Hematopoietic multipotent progenitor cell treated with erythropoietin and hydrocortisone succinate and interleukin-3 and kit ligand, for 15 days (in vitro differentiated cells): ENCODE data around the gene KLRC1.
"Not testable (repeated sequence)": the region's sequence is repeated elsewhere in the genome, so short reads cannot be mapped to it uniquely, and the experiment has no call there.

Experiments
- DNase-seq: peaks from one replicate; pipeline ENCODE4 v3.0.0-alpha.2; 2015; ENCODE audit warnings: low spot score

Gene KLRC1

GRCh38 chr12:10420334-10420733 is 32.8 kb downstream of the KLRC1 start, which contains the start of gene KLRC3:
Gene KLRC3, minus strand, starts transcription at chr12:10420595. Its CDS starts 45 bp downstream, at chr12:10420550.
- DNase-seq = not testable (repeated sequence)

GRCh38 chr12:10409392-10409791 is 43.8 kb downstream of the KLRC1 start, which contains the start of gene KLRC4:
Gene KLRC4, minus strand, starts transcription at chr12:10409757. Its CDS starts 182 bp downstream, at chr12:10409575.
- no peak for DNase-seq

- DNase-seq = no peak
Measured at GRCh38 chr12:10408842-10409241, 44.3 kb downstream of the KLRC1 start.

GRCh38 chr12:10406725-10407124 is 46.5 kb downstream of the KLRC1 start:
- DNase-seq = no peak

GRCh38 chr12:10405294-10405693 is 47.9 kb downstream of the KLRC1 start:
- DNase-seq = no peak

GRCh38 chr12:10404798-10405197 is 48.4 kb downstream of the KLRC1 start:
- no peak for DNase-seq

- no peak for DNase-seq
Measured at GRCh38 chr12:10400829-10401228, 52.3 kb downstream of the KLRC1 start.

- no peak for DNase-seq
Measured at GRCh38 chr12:10398168-10398567, 55.0 kb downstream of the KLRC1 start.

GRCh38 chr12:10397296-10397695 is 55.9 kb downstream of the KLRC1 start:
- no peak for DNase-seq

GRCh38 chr12:10396176-10396575 is 57.0 kb downstream of the KLRC1 start:
- not testable (repeated sequence) for DNase-seq
